Endothelial cell of umbilical vein (primary cell): ENCODE measurements around the gene ATP1A3.

Source experiments
- EZH2 ChIP-seq: IDR thresholded peaks from 2 replicates; pipeline ENCODE4 v1.6.1; 2012; ENCODE audit warnings: borderline replicate concordance, low read depth, mild to moderate bottlenecking, moderate library complexity, low read length, inconsistent platforms; ENCODE audit not compliant: severe bottlenecking
- POLR2A ChIP-seq: IDR thresholded peaks from 2 replicates; pipeline ENCODE4 v1.6.1; 2012; ENCODE audit warnings: low read depth, mild to moderate bottlenecking, control low read depth, low read length
- POLR2AphosphoS5 ChIP-seq: IDR thresholded peaks from 2 replicates; pipeline ENCODE4 v1.6.1; 2012; ENCODE audit warnings: low read depth, mild to moderate bottlenecking, control low read depth, low read length, moderate library complexity; ENCODE audit not compliant: insufficient read depth
- TF ChIP-seq, protein P1 (sequence below), 2 donors: IDR thresholded peaks; 1 replicate in 1 of 2; 2 replicates in 1 of 2; pipeline ENCODE4 v1.5.1; 2011; ENCODE audit warnings: low read length in 2 of 2, mild to moderate bottlenecking in 2 of 2, moderate library complexity in 2 of 2, control low read depth in 1 of 2, inconsistent platforms in 1 of 2, low read depth in 1 of 2; ENCODE audit not compliant: insufficient read depth in 1 of 2; ENCODE audit errors: extremely low read depth in 1 of 2
- TF ChIP-seq, protein P2 (sequence below): IDR thresholded peaks from 2 replicates; pipeline ENCODE4 v1.6.1; 2011; ENCODE audit not compliant: insufficient read depth, insufficient read length

DNA sequence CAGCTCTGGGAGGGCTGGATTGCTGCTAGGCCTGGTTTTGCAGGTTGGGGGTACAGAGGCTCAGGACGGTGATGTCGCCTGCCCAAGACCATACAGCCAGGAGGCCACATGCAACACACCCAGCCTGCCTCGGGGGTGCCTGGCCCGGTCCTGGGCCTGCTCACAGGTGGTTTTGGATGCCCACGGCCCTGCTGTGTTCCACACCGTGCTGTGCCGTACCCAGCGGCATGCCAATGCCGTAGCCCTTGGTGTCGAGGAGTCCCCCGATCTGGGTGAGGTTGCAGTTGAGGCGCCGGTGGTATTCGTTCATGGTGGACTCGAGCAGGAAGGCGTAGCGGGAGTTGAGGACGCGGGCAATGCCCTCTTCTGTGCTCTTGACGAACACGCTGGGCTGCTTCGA, 11.5 kb upstream of the ATP1A3 start:
- TF ChIP-seq, protein P1, sequence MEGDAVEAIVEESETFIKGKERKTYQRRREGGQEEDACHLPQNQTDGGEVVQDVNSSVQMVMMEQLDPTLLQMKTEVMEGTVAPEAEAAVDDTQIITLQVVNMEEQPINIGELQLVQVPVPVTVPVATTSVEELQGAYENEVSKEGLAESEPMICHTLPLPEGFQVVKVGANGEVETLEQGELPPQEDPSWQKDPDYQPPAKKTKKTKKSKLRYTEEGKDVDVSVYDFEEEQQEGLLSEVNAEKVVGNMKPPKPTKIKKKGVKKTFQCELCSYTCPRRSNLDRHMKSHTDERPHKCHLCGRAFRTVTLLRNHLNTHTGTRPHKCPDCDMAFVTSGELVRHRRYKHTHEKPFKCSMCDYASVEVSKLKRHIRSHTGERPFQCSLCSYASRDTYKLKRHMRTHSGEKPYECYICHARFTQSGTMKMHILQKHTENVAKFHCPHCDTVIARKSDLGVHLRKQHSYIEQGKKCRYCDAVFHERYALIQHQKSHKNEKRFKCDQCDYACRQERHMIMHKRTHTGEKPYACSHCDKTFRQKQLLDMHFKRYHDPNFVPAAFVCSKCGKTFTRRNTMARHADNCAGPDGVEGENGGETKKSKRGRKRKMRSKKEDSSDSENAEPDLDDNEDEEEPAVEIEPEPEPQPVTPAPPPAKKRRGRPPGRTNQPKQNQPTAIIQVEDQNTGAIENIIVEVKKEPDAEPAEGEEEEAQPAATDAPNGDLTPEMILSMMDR (IDR thresholded peaks at IDR 0.05; ENCODE audit: extremely low read depth in 1 of 2, insufficient read depth in 1 of 2, low read depth in 1 of 2, low read length in 2 of 2): no peak
- no peak for TF ChIP-seq POLR2A
- TF ChIP-seq EZH2: no peak
- TF ChIP-seq, protein P2, sequence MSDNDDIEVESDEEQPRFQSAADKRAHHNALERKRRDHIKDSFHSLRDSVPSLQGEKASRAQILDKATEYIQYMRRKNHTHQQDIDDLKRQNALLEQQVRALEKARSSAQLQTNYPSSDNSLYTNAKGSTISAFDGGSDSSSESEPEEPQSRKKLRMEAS: no peak
- TF ChIP-seq POLR2AphosphoS5: no peak
